OCI-LY3 (cell line): ENCODE measurements around the gene ATP7A.

Source experiments
- EZH2phosphoT487 ChIP-seq: fragments of 200-600 bp; shearing (Covaris generic); IDR thresholded peaks from 2 replicates; pipeline ENCODE4 v1.6.1; 2018; ENCODE audit warnings: antibody characterized with exemption, mixed run types, low read depth
- TF ChIP-seq, protein P1 (sequence below): fragments of 200-600, 300-600 bp; sonication (generic); IDR thresholded peaks from 2 replicates; pipeline ENCODE4 v1.5.1; 2014; ENCODE audit warnings: antibody characterized with exemption, low read length, low read depth

DNA sequence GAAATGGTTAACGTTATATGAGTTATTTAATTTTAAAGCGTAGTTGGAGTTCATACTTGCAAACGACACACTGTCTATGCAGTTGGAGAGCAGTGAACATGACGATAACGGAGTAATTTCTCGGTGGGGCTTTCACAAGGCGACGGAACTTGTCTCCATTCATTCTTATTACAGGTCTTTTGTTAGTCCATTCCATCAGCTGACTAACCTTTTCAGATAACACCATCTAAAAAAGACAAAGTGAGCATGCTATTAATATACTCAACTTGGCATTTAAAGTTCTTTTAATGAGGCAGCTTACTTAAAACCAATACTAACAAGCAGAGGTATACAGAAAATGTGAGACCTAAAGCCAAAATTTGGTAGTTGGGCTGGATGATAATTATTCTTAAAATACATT, 35.1 kb upstream of the ATP7A start:
- TF ChIP-seq, protein P1, sequence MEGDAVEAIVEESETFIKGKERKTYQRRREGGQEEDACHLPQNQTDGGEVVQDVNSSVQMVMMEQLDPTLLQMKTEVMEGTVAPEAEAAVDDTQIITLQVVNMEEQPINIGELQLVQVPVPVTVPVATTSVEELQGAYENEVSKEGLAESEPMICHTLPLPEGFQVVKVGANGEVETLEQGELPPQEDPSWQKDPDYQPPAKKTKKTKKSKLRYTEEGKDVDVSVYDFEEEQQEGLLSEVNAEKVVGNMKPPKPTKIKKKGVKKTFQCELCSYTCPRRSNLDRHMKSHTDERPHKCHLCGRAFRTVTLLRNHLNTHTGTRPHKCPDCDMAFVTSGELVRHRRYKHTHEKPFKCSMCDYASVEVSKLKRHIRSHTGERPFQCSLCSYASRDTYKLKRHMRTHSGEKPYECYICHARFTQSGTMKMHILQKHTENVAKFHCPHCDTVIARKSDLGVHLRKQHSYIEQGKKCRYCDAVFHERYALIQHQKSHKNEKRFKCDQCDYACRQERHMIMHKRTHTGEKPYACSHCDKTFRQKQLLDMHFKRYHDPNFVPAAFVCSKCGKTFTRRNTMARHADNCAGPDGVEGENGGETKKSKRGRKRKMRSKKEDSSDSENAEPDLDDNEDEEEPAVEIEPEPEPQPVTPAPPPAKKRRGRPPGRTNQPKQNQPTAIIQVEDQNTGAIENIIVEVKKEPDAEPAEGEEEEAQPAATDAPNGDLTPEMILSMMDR, result no peak
- TF ChIP-seq EZH2phosphoT487, result no peak
